MM.1S (cell line): ENCODE measurements around the gene LCLAT1.

Experiments
- DNase-seq: peaks from one replicate; pipeline ENCODE4 v3.0.0-alpha.2; 2015
- H2AFZ ChIP-seq: fragments of 300-600 bp; sonication (generic); 2 replicates; pipeline ENCODE4 v1.6.0; 2016; ENCODE audit warnings: antibody characterized with exemption, low read length
- H3F3A ChIP-seq: fragments of 300-600 bp; sonication (generic); 2 replicates; pipeline ENCODE4 v1.6.1; 2016; ENCODE audit warnings: mild to moderate bottlenecking, antibody characterized with exemption, low read length, moderate library complexity, mixed read lengths; ENCODE audit not compliant: insufficient read depth
- H3K27ac ChIP-seq: fragments of 300-600 bp; sonication (generic); 2 replicates; pipeline ENCODE4 v1.5.1; 2016; ENCODE audit warnings: mild to moderate bottlenecking, low read length
- H3K27me3 ChIP-seq: fragments of 300-600 bp; sonication (generic); replicated peaks from 2 replicates; pipeline ENCODE4 v1.6.0; 2016; ENCODE audit warnings: low read length; ENCODE audit not compliant: insufficient read depth
- H3K36me3 ChIP-seq: fragments of 300-600 bp; sonication (generic); replicated peaks from 2 replicates; pipeline ENCODE4 v1.6.1; 2016; ENCODE audit warnings: mild to moderate bottlenecking, low read length, mixed read lengths; ENCODE audit not compliant: insufficient read depth
- H3K4me1 ChIP-seq: fragments of 300-600 bp; sonication (generic); 2 replicates; pipeline ENCODE4 v1.6.1; 2016; ENCODE audit warnings: low read length, mixed read lengths
- H3K4me2 ChIP-seq: fragments of 300-600 bp; sonication (generic); 2 replicates; pipeline ENCODE4 v1.6.0; 2016; ENCODE audit warnings: low read depth, low read length
- H3K4me3 ChIP-seq: fragments of 300-600 bp; sonication (generic); 2 replicates; pipeline ENCODE4 v1.5.1; 2016; ENCODE audit warnings: low read length, mixed read lengths
- H3K79me2 ChIP-seq: fragments of 300-600 bp; sonication (generic); 2 replicates; pipeline ENCODE4 v1.6.1; 2016; ENCODE audit warnings: mixed run types, low read length, mixed read lengths
- H3K9ac ChIP-seq: fragments of 300-600 bp; sonication (generic); 2 replicates; pipeline ENCODE4 v1.6.1; 2016; ENCODE audit warnings: low read length, mixed read lengths
- H3K9me2 ChIP-seq: fragments of 300-600 bp; sonication (generic); replicated peaks from 2 replicates; pipeline ENCODE4 v1.6.1; 2016; ENCODE audit warnings: mild to moderate bottlenecking, low read length, mixed read lengths; ENCODE audit not compliant: insufficient read depth
- H3K9me3 ChIP-seq: fragments of 300-600 bp; sonication (generic); replicated peaks from 2 replicates; pipeline ENCODE4 v1.6.1; 2016; ENCODE audit warnings: mild to moderate bottlenecking, low read length, mixed read lengths; ENCODE audit not compliant: insufficient read depth
- H4K20me1 ChIP-seq: fragments of 300-600 bp; sonication (generic); 2 replicates; pipeline ENCODE4 v1.6.1; 2016; ENCODE audit warnings: mild to moderate bottlenecking, low read length, moderate library complexity, mixed read lengths; ENCODE audit not compliant: insufficient read depth
- EZH2 ChIP-seq: fragments of 300-600 bp; sonication (generic); optimal IDR thresholded peaks from 2 replicates; pipeline ENCODE3; 2017; ENCODE audit warnings: low read depth, mild to moderate bottlenecking, antibody characterized with exemption, low read length, mixed read lengths
- EZH2phosphoT487 ChIP-seq: fragments of 300-600 bp; sonication (generic); IDR thresholded peaks from 2 replicates; pipeline ENCODE4 v1.6.1; 2018; ENCODE audit warnings: antibody characterized with exemption, low read length
- TF ChIP-seq, protein P1 (sequence below): fragments of 300-600 bp; sonication (generic); IDR thresholded peaks from 2 replicates; pipeline ENCODE4 v1.5.1; 2016; ENCODE audit warnings: antibody characterized with exemption, low read length, mixed read lengths

Gene LCLAT1

DNA sequence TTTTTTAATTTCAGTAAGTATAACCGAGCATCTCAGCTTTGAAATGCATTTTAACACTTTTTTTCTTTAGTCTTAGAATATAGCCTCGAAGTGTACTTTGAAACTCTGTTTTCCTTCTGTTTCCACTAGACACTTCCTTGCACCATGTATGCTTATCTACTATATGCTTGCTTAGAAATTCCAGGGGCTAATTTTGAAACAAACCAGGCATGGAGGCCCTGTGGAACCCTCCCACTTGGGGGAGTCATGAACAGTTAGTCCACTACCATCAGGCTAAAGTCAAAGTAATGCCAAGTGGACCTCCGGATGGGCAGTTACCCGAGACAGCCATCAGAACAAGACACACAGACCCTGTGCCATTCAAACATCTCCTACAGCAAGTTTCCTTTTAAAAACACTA lies 120.3 kb downstream of the LCLAT1 start:
- Histone ChIP-seq H3K79me2 (no peaks in the 10 kb centered on the region), H3K9me3 (no peaks in the 10 kb centered on the region), H3K27me3 (no peaks in the 10 kb centered on the region), H2AFZ (no peak overlapping the region), H3K36me3 (no peaks in the 10 kb centered on the region), H3K9ac (no peak overlapping the region), H4K20me1 (no peaks in the 10 kb centered on the region), H3K9me2 (no peaks in the 10 kb centered on the region), H3F3A (no peaks in the 10 kb centered on the region), H3K27ac (no peak overlapping the region), H3K4me3 (no peak overlapping the region), H3K4me2 (no peak overlapping the region), H3K4me1 (no peaks in the 10 kb centered on the region)
- no peak for DNase-seq
- no peak for TF ChIP-seq EZH2
- TF ChIP-seq EZH2phosphoT487: no peak
- TF ChIP-seq, protein P1, sequence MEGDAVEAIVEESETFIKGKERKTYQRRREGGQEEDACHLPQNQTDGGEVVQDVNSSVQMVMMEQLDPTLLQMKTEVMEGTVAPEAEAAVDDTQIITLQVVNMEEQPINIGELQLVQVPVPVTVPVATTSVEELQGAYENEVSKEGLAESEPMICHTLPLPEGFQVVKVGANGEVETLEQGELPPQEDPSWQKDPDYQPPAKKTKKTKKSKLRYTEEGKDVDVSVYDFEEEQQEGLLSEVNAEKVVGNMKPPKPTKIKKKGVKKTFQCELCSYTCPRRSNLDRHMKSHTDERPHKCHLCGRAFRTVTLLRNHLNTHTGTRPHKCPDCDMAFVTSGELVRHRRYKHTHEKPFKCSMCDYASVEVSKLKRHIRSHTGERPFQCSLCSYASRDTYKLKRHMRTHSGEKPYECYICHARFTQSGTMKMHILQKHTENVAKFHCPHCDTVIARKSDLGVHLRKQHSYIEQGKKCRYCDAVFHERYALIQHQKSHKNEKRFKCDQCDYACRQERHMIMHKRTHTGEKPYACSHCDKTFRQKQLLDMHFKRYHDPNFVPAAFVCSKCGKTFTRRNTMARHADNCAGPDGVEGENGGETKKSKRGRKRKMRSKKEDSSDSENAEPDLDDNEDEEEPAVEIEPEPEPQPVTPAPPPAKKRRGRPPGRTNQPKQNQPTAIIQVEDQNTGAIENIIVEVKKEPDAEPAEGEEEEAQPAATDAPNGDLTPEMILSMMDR: no peak

DNA sequence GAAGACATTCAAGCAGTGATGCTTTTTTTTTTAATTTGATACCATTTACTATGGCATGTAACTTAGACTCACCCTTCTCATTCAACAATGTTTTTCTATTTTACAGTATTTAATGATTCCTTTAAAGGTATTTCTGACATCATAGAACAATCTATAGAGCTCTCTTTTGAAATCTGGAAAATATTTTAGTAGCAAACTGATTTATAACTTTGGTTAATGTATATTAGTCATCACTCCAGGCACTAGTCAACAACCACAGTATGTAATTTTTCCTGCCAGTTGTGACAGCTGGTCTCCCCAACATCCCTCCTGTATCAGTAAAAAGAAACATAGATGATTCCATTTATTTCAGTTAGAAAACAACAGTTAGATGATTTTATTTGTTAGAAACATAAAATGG lies 122.9 kb downstream of the LCLAT1 start:
- Histone ChIP-seq H3K27me3 (no peaks in the 10 kb centered on the region), H3F3A (no peaks in the 10 kb centered on the region), H3K36me3 (no peaks in the 10 kb centered on the region), H3K9me2 (no peaks in the 10 kb centered on the region), H4K20me1 (no peaks in the 10 kb centered on the region), H2AFZ (no peak overlapping the region), H3K9me3 (no peaks in the 10 kb centered on the region), H3K4me1 (no peaks in the 10 kb centered on the region), H3K4me2 (no peak overlapping the region), H3K79me2 (no peaks in the 10 kb centered on the region), H3K4me3 (no peak overlapping the region), H3K27ac (no peak overlapping the region), H3K9ac (no peak overlapping the region)
- DNase-seq: no peak
- TF ChIP-seq EZH2 (no peak), EZH2phosphoT487 (no peak)
- TF ChIP-seq, protein P1: no peak

DNA sequence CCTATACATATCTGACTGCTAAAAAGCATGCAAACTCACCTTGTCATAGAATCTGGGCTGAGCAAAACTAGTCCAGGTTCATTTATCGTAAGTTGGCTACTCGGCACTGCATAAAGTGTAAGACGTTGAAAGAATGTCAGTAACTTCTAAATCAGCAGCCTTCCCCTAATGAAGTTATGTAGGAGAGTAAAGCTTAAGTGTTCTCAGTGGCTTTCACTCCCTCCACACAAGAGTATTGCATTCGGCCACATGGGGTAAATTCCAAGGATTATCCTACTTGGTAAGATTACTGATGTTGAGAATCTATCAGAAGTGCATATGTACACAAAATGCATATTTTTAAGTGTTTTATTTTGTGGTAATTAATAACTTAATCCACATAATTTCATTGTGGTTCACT lies 130.1 kb downstream of the LCLAT1 start:
- H3K9ac ChIP-seq: no peak overlapping the region
- H3K27ac ChIP-seq: no peak overlapping the region
- no peaks in the 10 kb centered on the region for H3K27me3 ChIP-seq
- no peaks in the 10 kb centered on the region for H3F3A ChIP-seq
- TF ChIP-seq EZH2 (no peak), EZH2phosphoT487 (no peak)
- TF ChIP-seq, protein P1: no peak
- no peaks in the 10 kb centered on the region for H3K4me1 ChIP-seq
- H3K79me2 ChIP-seq: no peaks in the 10 kb centered on the region
- no peaks in the 10 kb centered on the region for H3K36me3 ChIP-seq
- no peaks in the 10 kb centered on the region for H4K20me1 ChIP-seq
- DNase-seq: no peak
- no peak overlapping the region for H3K4me2 ChIP-seq
- no peak overlapping the region for H3K4me3 ChIP-seq
- no peaks in the 10 kb centered on the region for H3K9me2 ChIP-seq
- no peaks in the 10 kb centered on the region for H3K9me3 ChIP-seq
- no peak overlapping the region for H2AFZ ChIP-seq
